HL-60 (cell line): ENCODE data around the gene TMEM45A.

Experiments used
- CTCF ChIP-seq: IDR thresholded peaks from one replicate; pipeline ENCODE4 v1.5.1; 2011; ENCODE audit warnings: low read length, control low read depth, inconsistent platforms; ENCODE audit not compliant: insufficient read depth
- POLR2AphosphoS5 ChIP-seq: IDR thresholded peaks from 2 replicates; pipeline ENCODE4 v1.6.1; 2012; ENCODE audit warnings: low read depth
- REST ChIP-seq: IDR thresholded peaks from 2 replicates; pipeline ENCODE4 v1.6.1; 2012; ENCODE audit warnings: low read depth; ENCODE audit not compliant: insufficient replicate concordance
- SPI1 ChIP-seq: IDR thresholded peaks from 2 replicates; pipeline ENCODE4 v1.6.1; 2012; ENCODE audit warnings: low read depth, mild to moderate bottlenecking, borderline replicate concordance

GRCh38 chr3:100580147-100580546, 87.7 kb downstream of the TMEM45A start:
- no peak for TF ChIP-seq POLR2AphosphoS5
- TF ChIP-seq CTCF: no peak
- no peak for TF ChIP-seq REST
- no peak for TF ChIP-seq SPI1
